ENCODE data around the gene JARID2.
"Not testable (repeated sequence)": the region's sequence is repeated elsewhere in the genome, so short reads cannot be mapped to it uniquely, and the experiment has no call there.

JARID2 gene

DNA sequence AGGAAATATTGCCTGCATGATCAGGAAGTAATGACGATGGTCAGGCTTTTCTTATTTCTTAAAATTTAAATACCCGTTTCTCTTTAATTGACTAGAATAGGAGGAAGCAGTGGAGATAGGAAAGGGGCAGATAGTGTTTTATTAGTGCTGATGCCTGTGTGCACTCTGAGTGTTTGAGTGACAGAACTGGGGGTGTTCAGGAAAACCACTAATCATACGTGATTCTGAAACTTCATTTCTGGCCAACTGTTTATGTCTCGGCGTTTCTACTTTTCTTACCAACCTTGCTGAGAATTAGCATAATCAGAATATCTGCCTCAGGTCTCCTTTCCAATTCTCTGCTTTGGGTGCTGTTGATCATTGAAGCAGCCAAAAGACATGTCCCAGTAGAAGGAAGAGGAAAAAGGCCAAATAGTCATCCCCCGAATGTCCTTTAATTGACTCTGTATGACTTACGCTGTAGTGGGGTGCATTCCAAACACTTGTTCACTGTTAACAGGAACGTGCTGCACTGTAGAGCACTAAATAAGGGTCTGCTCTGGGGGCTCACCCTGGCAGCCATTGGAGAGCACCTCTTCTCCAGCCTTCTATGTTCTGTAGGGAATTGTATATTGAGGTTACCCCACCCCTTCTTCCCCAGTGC, 152.9 kb downstream of the JARID2 start:
- DNase-seq (ENCODE audit: low read depth in 2 of 2), result no peak

DNA sequence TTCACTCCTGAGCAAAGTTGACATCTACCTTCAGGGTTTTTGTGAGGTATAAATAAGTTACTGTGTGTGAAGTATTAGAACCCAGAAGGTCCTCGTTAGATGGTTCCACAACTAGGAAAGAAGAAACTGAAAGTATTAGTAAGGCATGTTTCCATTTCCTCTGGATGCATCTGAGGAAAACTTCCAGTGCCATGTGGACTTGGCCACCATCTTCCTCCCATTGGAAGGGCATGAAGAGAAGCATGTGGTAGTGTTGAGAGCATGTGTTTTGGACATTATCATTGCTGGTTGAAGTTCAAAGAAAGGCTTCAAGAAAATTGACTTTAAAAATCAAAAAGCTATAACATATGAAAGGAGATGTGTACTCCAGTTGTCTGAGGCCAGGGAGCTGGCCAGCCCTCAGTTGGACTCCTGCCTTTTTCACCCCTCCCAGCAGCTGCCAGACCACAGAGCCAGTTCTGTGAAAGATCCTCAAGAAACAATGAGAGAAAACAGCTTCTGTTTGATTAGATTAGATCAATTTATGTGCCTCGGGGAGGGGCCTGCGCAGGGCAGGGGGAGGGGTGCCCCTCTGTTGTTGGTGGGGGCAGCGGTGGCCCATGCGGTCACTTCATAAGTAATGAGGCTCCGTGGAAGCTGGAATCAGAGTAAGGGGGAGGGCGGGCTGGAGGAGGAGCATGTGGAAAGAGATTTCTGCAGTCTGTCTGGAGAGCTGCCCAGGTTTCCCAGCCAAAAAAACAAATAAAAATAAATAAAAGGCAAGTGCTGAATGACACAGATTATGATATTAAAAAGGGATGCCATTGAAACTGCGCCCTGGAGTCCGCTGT, 154.0 kb downstream of the JARID2 start:
- DNase-seq (ENCODE audit: low read depth in 2 of 2), result no peak

DNA sequence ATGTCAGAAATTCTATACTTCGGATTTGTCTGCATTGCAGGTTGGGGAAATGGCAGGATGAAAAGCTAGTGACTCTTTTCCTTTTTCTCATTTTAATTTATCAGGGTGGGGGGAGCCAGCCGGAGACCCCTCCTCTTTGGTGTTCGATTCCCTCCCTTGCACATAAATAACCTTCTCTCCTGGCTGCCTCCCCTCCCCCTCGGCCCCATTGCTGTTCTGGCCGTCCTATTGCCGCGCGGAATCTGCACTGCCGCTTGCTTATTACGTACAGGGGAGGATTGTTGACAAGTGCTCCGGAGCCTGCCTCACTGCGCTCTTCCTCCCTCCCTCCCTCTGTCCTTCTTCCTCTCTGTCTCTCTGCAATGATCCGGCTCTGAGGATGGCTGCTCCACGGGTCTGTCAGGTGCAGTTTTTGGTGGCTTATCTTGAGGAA, 154.7 kb downstream of the JARID2 start:
- DNase-seq (ENCODE audit: low read depth in 2 of 2), result no peak

DNA sequence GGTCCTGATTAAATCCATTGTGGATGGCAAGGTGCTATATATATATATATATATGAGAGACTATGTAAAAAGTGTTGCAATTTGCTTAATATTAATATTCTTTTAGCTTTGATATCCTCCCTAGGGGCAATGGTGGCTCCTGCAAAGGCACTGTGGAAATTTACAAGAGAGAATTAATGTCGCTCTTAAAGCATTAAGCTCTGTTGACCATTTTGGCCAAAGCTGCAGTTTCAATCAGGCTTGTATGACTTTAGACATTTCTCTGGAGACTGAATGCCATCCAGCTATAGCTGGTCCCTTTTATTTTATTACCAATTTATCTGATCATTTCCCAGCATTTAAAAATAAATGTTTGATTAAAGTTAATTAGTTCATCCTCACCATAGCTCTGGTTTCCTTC, 155.3 kb downstream of the JARID2 start:
- DNase-seq (ENCODE audit: low read depth in 2 of 2), result no peak

DNA sequence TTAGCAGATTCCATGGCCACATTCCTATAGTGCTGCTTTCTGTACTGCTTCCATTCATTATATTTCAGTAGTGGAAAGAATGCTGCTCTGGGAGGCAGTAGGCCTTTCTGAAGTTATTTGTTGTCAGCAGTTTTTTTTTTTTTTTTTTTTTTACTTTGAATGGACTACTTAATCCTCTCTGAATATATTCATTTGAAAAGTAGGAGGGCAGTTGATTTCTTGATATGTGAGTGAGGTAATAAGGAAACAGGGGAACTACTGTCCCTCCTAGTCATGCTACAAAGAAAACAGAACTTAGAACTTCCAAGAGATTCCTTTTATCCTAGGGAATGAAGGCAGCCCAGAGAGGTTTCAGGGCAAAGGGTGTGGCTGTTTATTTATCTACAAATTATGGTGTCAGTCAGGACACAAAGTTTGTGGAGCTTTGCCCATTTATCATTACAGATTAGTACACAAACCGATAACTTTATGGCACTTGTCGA, 155.9 kb downstream of the JARID2 start:
- DNase-seq (ENCODE audit: low read depth in 2 of 2), result no peak

DNA sequence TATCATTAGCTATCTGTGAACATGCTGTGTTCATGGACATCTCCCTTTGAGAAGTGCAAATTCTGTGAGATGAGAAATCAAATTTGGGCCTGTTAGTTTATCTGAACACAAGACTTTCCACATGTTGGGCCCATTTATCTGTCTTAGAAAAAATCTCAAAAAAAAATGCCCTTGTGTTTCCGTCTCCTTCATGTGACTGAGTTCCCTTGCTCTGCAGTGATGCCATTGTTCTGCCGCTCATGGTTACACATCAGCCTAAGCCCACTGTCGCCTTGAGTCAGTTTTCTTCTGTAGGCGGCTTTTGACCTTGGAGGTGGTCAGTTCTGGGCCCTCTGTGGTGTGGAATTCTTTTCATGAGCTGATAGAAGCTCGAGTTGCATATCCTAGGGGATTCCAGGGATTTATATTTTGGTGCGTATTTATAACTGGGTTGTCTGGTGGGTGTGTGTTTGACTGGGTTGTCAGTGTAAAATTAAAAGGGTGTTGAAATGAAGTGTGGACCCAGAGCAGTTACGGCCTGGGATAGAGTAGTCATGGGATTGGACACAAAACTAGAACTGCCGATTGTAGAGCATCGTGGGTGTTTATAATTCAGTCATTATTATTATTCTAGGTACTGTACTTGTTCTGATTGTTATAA, 156.7 kb downstream of the JARID2 start:
- DNase-seq (ENCODE audit: low read depth in 2 of 2), result no peak

DNA sequence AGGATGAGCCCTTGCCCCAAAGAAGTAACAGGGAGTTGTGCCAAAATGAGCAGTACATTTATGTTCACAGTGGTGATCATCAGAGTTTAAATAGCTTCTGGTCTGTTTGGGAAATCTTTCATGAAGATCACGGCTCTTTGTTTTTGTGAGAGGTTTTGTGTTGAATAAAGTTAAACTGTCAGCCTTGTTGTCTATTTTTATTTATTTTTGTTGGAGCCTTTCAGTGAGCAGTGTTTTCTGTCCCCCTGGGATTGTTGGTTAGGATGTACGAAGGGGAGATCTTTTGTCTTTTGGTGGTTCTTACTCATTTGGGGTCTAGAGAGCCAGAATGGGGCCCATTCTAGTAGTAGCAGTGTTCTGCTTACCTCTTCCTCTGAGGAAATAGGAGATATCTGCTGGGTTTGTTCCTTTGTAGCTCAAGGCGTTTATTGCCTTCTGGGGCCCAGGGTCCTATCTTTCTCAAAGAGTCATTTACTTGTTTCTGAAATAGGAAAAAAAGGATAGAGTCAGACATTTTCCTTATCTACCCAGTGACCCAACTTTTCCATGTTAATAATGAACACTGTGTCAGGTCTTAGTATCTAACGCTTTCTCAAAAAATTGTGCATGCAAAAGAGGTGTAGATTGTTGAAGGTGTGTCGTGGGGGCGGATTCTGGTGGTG, 157.4 kb downstream of the JARID2 start:
- DNase-seq (ENCODE audit: low read depth in 2 of 2), result no peak

DNA sequence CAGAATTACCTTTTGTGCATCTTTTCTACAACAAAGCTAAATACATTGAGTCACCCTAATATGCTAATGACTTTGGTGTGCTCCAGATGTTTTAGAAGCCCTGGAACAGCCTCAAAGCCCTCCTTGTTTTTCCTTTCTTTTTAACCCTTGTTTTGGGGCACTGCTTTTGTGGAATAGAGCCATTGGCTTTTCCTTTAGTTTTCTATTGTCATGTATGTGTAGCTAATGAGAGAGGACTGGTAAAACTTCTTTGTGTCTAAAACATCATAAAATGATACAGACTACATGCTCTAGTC, 158.8 kb downstream of the JARID2 start:
- no peak for DNase-seq (ENCODE audit: low read depth in 2 of 2)

DNA sequence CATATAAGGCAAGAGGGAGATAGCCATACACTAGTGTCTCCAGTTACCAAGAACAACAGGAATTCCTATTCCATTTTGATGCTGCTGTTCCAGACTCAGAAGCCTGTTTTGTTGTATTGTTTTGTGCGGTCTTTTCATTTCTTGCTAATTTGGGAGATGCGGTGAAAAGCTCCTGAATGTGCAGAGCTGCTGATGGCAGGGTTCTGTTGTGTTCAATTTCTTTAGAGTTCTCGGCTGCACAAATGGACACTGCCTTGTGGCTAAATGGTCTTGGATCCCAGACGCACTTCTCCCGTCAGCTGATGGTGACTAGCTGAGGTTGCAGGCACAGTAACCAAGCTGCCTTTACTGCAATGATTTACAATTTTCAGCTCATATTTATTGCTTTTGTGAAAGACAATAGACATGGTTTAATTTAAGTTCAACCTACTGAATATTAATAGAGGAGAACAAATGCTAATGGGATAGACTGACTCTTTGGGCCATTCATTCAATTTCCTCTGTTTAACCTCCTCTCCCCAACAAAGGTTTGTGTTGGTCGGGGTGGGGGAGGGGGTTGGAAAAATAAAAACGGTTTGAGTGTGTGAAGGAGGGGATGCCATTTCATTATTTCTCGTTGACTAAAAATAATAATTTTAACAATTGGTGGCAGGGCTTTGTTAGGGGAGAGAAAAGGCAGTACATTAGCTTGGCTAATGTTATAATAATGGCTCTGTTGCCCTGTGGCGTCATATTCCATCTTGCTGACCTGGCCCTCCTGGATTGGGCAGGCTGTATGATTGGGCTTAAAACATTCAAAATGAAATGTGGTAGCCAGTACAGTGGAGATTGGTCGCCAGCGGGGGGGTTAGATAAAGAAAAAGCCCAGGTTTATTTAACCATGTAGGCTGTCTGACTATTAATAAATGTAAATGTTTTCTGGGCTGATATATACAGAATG, 159.5 kb downstream of the JARID2 start:
- DNase-seq (ENCODE audit: low read depth in 2 of 2), result no peak

DNA sequence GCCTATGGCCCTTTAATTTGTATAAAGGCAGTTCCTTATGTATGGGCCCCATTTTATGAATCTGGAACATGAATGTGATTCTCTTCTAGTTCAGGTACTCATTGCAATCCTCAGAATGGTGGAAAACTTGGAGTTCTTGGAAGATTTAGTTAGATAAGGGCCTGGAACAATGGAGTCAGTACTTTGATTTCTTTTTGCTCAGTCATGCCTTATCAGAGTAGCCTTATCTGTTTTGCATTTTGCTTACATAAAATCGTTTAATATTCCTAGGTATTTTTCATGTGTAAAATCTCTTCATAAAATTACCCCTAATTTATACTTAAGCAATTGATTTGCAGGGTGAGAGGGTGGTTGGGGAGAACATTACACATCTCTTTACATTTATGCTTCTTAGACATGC, 160.6 kb downstream of the JARID2 start:
- DNase-seq (ENCODE audit: low read depth in 2 of 2), result no peak

DNA sequence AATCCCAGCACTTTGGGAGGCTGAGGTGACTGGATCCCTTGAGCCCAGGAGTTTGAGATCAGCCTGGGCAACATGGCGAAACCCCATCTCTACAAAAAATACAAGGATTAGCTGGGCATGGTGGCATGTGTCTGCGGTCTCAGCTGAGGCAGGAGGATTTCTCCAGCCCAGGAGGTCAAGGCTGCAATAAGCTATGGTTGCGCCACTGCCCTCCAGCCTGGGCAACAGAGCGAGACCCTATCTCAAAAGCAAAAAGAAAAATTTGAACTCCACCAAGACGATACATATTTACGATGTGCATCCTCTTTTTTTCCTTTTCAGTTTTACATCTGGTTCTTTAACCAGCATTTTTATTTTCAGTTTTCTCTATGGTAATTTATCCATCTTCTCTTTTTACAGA, 162.1 kb downstream of the JARID2 start:
- no peak for DNase-seq (ENCODE audit: low read depth in 2 of 2)

DNA sequence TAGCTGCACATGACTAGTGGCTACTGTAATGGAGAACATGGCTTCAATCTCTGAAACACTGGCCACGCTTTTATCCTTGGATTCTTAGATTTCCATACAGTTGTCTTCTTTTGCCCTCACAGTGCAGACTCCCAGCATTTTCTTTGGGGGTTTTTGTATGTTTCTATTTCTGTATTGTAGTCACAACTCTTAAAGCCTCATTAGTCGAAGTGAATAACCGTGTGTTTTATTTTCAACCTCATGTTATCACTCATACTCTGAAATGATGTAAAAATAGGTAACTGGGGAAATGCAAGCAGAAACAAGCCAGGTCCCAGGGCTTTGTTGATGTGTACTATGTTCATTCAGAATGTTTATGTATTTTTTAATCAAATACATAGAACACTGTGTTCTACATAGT, 162.9 kb downstream of the JARID2 start:
- no peak for DNase-seq (ENCODE audit: low read depth in 2 of 2)

DNA sequence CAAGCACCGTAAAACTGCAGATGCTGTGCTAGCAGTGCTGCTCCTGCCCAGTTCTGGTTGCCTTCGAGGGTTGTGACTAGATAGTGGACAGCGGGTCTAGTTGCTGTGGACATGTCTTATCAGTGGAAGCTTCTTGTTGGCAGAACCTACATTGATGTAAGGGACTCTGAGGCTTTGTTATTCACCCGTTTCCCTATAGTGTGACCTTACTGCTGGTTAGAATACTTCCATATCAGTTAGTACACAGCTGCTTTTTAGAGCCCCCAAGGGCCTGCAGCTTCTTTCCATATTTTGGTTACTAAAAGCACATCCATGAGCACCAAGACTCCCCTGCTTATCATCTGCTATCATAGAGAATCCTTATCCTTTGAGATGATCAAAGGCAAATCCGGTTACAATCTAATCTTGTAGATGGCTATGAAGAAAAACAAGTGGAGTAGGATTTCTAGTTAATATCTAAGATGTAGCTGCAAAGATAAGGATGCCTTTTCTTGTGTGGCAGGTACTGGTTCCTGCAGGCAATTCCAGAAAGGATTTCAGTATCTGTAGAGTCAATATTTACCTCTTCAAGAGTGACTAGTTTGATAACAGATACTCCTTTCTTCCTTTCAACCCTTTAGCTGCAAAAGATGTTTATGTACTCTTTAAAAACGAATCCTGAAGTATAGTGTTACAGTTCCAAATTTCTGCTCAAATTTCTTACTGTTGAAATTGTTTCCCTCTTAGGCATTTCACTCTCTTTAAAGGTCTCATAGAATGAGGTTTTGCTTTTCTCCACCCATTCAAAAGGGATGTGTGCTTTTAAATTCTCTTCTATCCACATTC, 163.6 kb downstream of the JARID2 start:
- DNase-seq (ENCODE audit: low read depth in 2 of 2), result no peak

DNA sequence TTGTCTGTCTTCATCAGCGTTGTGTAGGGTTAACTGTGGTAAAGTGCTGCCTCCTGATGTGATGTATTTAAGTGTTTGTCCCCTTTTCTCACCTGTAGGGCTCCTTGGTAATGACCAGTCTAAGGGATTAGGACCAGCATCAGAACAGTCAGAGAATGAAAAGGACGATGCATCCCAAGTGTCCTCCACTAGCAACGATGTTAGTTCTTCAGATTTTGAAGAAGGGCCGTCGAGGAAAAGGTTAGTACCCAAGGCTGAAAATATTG, 164.2 kb downstream of the JARID2 start:
- DNase-seq (ENCODE audit: low read depth in 2 of 2), result no peak

DNA sequence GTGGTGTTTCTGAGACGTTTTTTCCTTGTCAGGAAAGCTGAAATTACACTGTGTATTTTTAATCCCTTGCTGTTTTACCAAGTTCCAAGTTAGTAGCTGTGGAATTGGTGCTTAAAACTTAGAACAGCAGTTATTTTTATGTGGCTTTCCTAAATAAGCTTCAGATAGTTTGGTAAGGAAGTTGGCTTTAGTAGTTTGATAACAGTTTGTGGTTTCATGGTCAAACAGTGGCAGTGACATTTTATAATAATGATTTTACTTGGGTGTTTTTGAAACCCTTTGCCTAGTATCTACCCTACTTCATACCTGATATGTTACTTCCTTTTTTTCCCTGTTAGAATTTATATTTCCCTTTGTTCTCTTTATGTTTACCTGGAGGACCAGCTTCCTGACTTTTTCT, 164.9 kb downstream of the JARID2 start:
- DNase-seq (ENCODE audit: low read depth in 2 of 2), result no peak

DNA sequence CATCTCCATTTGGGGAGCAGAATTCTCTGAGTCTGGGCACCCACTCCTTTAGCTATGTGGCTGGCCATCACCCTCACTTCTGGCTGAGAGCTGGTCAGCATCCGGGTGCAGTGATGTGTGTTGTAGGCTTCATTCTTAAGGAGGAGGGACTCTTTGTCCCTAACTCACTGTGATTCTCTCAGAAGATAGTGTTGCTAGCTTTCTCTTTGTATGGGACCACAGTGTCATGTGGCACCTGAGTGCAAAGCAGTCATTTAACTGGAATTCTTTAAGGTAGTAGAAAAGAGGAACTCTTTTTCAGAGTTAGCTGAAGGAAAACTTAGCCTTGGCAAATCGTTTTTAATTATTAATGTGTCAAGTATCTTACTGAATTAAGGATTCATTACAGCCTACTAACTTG, 165.9 kb downstream of the JARID2 start:
- no peak for DNase-seq (ENCODE audit: low read depth in 2 of 2)

DNA sequence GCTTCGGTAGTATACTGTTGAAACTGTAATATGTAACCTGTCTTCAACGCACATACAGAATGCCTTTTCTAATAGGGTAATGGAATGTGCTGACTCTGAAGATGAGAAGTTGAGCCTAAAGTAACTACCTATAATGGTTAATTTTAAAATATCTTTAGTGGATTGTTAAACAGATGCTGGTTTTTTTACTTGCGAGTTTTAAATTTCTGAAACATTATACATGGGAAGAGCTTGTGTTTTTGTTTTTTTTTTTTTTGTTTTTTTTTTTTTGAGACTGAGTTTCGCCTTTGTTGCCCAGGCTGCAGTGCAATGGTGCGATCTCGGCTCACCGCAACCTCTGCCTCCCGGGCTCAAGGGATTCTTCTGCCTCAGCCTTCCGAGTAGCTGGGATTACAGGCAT, 166.9 kb downstream of the JARID2 start:
- DNase-seq (ENCODE audit: low read depth in 2 of 2), result no peak

DNA sequence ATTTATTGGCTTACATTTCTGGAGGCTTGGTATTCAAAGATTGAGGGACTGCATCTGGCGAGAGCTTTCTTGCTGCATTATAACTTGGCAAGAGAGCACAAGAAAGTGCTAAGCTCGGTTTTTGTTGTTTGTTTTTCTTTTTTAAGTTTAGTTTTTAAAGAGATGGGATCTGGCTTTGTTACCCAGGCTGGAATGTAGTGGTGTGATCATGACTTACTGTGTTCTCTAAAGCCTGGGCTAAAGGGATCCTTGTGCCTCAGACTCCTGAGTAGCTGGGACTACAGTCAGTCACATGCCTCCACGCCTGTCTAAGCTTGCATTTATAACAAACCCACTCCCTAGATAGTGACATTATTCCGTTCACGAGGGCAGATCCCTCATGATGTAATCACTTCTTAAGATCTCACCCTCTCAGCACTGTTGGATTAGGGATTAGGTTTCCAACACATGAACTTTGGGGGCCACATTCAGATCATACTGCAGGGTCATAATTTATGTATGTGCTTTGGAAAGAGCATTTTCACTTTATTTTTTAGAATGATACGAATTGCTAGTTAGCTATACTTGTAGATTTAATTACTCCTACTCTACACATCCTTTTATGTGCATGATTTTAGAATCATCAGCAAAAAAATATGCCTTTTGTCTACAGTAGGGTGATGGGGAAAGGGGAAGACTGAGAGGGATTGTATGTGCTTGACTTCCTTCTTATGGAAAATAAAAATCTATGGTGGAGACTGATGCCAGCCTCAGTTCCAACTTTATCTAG, 167.8 kb downstream of the JARID2 start:
- no peak for DNase-seq (ENCODE audit: low read depth in 2 of 2)

DNA sequence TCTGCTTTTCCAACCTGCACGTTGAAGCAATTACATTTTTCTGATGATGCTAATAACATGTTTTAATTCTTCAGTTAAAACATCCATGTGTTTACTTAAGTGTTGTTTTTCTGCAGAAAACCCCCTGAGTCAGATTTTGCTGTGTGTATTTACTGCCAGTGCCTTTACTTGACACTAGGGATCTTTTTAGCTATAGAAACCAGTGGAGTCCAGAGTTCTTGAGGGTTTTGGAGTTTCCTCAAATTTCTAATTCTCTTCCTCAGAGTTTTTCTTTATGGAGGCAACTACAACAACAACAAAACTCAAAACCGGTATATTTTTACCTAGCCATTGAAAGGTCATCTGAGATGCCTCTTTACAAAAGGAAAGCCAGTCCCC, 168.4 kb downstream of the JARID2 start:
- DNase-seq (ENCODE audit: low read depth in 2 of 2), result no peak

DNA sequence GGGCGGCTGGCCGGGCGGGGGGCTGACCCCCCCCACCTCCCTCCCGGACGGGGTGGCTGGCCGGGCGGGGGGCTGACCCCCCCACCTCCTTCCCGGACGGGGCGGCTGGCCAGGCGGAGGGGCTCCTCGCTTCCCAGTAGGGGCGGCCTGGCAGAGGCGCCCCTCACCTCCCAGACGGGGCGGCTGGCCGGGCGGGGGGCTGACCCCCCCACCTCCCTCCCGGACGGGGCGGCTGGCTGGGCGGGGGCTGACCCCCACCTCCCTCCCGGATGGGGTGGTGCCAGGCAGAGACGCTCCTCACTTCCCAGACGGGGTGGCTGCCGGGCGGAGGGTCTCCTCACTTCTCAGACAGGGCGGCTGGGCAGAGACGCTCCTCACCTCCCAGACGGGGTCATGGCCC, 169.8 kb downstream of the JARID2 start:
- not testable (repeated sequence) for DNase-seq (ENCODE audit: low read depth in 2 of 2)

All from activated CD8-positive, alpha-beta memory T cell treated with anti-CD3 and anti-CD28 coated beads for 4 hours (primary cell).